ENCODE measurements around the gene COL27A1.

DNA sequence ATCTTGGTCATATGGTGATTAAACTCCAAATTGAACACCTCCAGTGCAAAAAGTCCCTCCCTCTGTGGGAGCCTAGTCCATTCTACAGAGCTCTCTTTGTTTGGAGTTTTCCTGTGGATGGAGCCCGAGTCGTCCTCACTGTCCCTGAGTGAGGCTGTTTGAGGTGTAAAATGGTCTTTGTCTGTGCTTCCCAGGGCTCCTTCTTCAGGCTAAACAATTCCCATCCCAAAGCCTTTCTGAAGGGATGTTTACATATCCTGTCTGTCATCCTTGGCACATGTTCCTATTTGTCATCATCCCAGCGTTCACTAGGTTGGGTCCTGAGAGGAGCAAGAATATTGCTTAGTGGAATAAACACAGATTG lies 68.9 kb downstream of the COL27A1 start:
- TF ChIP-seq, protein P1, sequence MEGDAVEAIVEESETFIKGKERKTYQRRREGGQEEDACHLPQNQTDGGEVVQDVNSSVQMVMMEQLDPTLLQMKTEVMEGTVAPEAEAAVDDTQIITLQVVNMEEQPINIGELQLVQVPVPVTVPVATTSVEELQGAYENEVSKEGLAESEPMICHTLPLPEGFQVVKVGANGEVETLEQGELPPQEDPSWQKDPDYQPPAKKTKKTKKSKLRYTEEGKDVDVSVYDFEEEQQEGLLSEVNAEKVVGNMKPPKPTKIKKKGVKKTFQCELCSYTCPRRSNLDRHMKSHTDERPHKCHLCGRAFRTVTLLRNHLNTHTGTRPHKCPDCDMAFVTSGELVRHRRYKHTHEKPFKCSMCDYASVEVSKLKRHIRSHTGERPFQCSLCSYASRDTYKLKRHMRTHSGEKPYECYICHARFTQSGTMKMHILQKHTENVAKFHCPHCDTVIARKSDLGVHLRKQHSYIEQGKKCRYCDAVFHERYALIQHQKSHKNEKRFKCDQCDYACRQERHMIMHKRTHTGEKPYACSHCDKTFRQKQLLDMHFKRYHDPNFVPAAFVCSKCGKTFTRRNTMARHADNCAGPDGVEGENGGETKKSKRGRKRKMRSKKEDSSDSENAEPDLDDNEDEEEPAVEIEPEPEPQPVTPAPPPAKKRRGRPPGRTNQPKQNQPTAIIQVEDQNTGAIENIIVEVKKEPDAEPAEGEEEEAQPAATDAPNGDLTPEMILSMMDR (optimal IDR thresholded peaks at IDR 0.05 in 1 of 3, IDR thresholded peaks at IDR 0.05 in 1 of 3, conservative IDR thresholded peaks at IDR 0.05 in 1 of 3; ENCODE audit: extremely low read depth in 1 of 3, insufficient read depth in 2 of 3, low read length in 3 of 3): no peak
- TF ChIP-seq EZH2 (IDR thresholded peaks at IDR 0.05; ENCODE audit: low read length): no peak

Measured in keratinocyte (primary cell).